K562 (cell line): ENCODE data around the gene CYP2J2. TPM values are rescaled to one million over a fixed set of nuclear protein-coding genes. Genes with fewer than 3 reads are reported as not detected.

Experiments
- ATAC-seq: fragments of 200-7000 bp; cut with Tn5 transposase; 3 replicates; pipeline ENCODE4 v1.9.1; 2020; ENCODE audit warnings: moderate library complexity
- BruUV-seq: library from RNA; stranded (reverse); fragments of 400-500 nt; replicated peaks from 2 replicates; lab custom pipeline; 2021; lab: Mats Ljungman, UMichigan
- CTCF ChIA-PET: fragments of 300-600 bp; formaldehyde crosslinking; extraction: SDS; loops from one replicate; lab custom pipeline; 2021; ENCODE audit warnings: low intra/inter-chr PET ratio; lab: Yijun Ruan, JAX
- POLR2A ChIA-PET: fragments of 300-600, 350-650 bp; sonication (Branson Sonifier 250); formaldehyde crosslinking; extraction: SDS; loops from one replicate; lab custom pipeline; 2021; ENCODE audit warnings: antibody characterized with exemption, inconsistent platforms; lab: Yijun Ruan, JAX
- DNase-seq, 4 experiments: peaks; one replicate each; pipeline versions ENCODE4 v3.0.0 to v3.0.0-alpha.2; 2011 to 2018; ENCODE audit warnings: low spot score in 3 of 4, mixed read lengths in 3 of 4; ENCODE audit errors: extremely low read depth in 1 of 4
- FAIRE-seq: peaks from 2 replicates; lab custom pipeline; 2011; peaks lifted over from hg19 to GRCh38; lab: Jason Lieb, UNC
- H2AFZ ChIP-seq: 2 replicates; pipeline ENCODE4 v1.6.0; 2011; ENCODE audit warnings: low read depth, low read length, control low read depth, inconsistent platforms
- H3K27ac ChIP-seq: fragments of 200-600 bp; 3 replicates; pipeline ENCODE4 v1.8.0; 2011; ENCODE audit warnings: low read depth, mild to moderate bottlenecking, control low read depth, inconsistent platforms, low read length, moderate library complexity, mixed read lengths; ENCODE audit errors: extremely low read depth
- H3K27me3 ChIP-seq, 2 experiments: fragments of 300-600 bp in 1 of 2; 2 replicates in 1 of 2; 3 replicates in 1 of 2; pipeline versions ENCODE4 v1.6.0 to v1.8.0; 2011; ENCODE audit warnings: inconsistent platforms in 2 of 2, low read length in 2 of 2, mild to moderate bottlenecking in 1 of 2, mixed read lengths in 1 of 2, moderate library complexity in 1 of 2; ENCODE audit not compliant: control insufficient read depth in 2 of 2, insufficient read depth in 2 of 2
- H3K36me3 ChIP-seq: fragments of 300-600 bp; 3 replicates; pipeline ENCODE4 v1.8.0; 2011; ENCODE audit warnings: mild to moderate bottlenecking, low read length, inconsistent platforms; ENCODE audit not compliant: control insufficient read depth, insufficient read depth
- H3K4me1 ChIP-seq, 2 experiments: fragments of 200-600 bp in 1 of 2; replicated peaks in 1 of 2; 2 replicates in 1 of 2; 3 replicates in 1 of 2; pipeline versions ENCODE4 v1.5.1 to v1.8.0; 2011; ENCODE audit warnings: inconsistent platforms in 2 of 2, low read length in 2 of 2, mild to moderate bottlenecking in 1 of 2, mixed read lengths in 1 of 2, moderate library complexity in 1 of 2; ENCODE audit not compliant: control insufficient read depth in 2 of 2, insufficient read depth in 2 of 2
- H3K4me2 ChIP-seq: 2 replicates; pipeline ENCODE4 v1.6.1; 2011; ENCODE audit warnings: low read length, control low read depth, inconsistent platforms, mixed read lengths; ENCODE audit not compliant: insufficient read depth
- H3K4me3 ChIP-seq: fragments of 200-600 bp; sonication (generic), shearing (Covaris generic); 2 replicates; pipeline ENCODE4 v1.5.1; 2016; ENCODE audit warnings: control low read depth, inconsistent platforms
- H3K79me2 ChIP-seq: fragments of 200-600 bp; 3 replicates; pipeline ENCODE4 v1.8.0; 2011; ENCODE audit warnings: low read length, inconsistent platforms; ENCODE audit not compliant: control insufficient read depth, insufficient read depth
- H3K9ac ChIP-seq, 2 experiments: 2 replicates each; pipeline versions ENCODE4 v1.6.0 to v1.6.1; 2011; ENCODE audit warnings: low read depth in 2 of 2, low read length in 2 of 2, control low read depth in 1 of 2, inconsistent platforms in 1 of 2, mild to moderate bottlenecking in 1 of 2, mixed read lengths in 1 of 2; ENCODE audit not compliant: insufficient read depth in 1 of 2
- H3K9me1 ChIP-seq: one replicate; pipeline ENCODE4 v1.6.0; 2011; ENCODE audit warnings: inconsistent platforms, mild to moderate bottlenecking, low read length, moderate library complexity; ENCODE audit not compliant: control insufficient read depth, insufficient read depth
- H3K9me3 ChIP-seq: replicated peaks from 2 replicates; pipeline ENCODE4 v1.5.1; 2011; ENCODE audit warnings: low read depth, low read length, inconsistent platforms; ENCODE audit not compliant: control insufficient read depth, insufficient read depth
- H4K20me1 ChIP-seq: replicated peaks from 2 replicates; pipeline ENCODE4 v1.6.1; 2011; ENCODE audit warnings: low read length, inconsistent platforms, mixed read lengths; ENCODE audit not compliant: control insufficient read depth, insufficient read depth
- HDAC3 ChIP-seq: fragments of 450-650 bp; IDR thresholded peaks from 2 replicates; pipeline ENCODE4 v1.6.1; 2018; ENCODE audit warnings: borderline replicate concordance, mild to moderate bottlenecking, moderate library complexity; ENCODE audit not compliant: partially characterized antibody
- IRF2 ChIP-seq: sonication (generic); formaldehyde crosslinking; IDR thresholded peaks from 2 replicates; pipeline ENCODE4 v1.8.1; 2022; ENCODE audit warnings: mild to moderate bottlenecking, missing genetic modification reagents
- NCOA1 ChIP-seq: fragments of 450-650 bp; IDR thresholded peaks from 2 replicates; pipeline ENCODE4 v1.6.1; 2016; ENCODE audit warnings: low read depth
- NR2C1 ChIP-seq, 2 experiments: fragments of 450-650 bp; IDR thresholded peaks; 2 replicates each; pipeline ENCODE4 v1.6.1; 2017; ENCODE audit warnings: mild to moderate bottlenecking in 2 of 2, antibody characterized with exemption in 1 of 2, inconsistent platforms in 1 of 2, missing compliant biosample characterization in 1 of 2, missing genetic modification characterization in 1 of 2
- NRF1 ChIP-seq, 2 experiments: fragments of 450-650 bp; IDR thresholded peaks in 1 of 2; conservative IDR thresholded peaks in 1 of 2; 2 replicates each; pipeline ENCODE4 v1.6.1; 2014; ENCODE audit warnings: mild to moderate bottlenecking in 2 of 2
- STAT5B ChIP-seq: fragments of 250-450 bp; sonication (Bioruptor Pico); IDR thresholded peaks from 2 replicates; pipeline ENCODE4 v1.8.0; 2021; ENCODE audit warnings: mild to moderate bottlenecking, inconsistent platforms
- ZFPM2 ChIP-seq: fragments of 250-450 bp; sonication (Bioruptor Pico); IDR thresholded peaks from 2 replicates; pipeline ENCODE4 v1.5.1; 2022; ENCODE audit warnings: mild to moderate bottlenecking
- ZNF146 ChIP-seq: IDR thresholded peaks from one replicate; pipeline ENCODE4 v1.6.1; 2018; ENCODE audit warnings: missing compliant biosample characterization; ENCODE audit not compliant: unreplicated experiment
- ZNF165 ChIP-seq: fragments of 250-450 bp; sonication (Bioruptor Pico); IDR thresholded peaks from 2 replicates; pipeline ENCODE4 v1.4.0; 2020; ENCODE audit warnings: borderline replicate concordance
- ZNF398 ChIP-seq: fragments of 250-450 bp; sonication (Bioruptor Pico); IDR thresholded peaks from 2 replicates; pipeline ENCODE4 v1.8.0; 2021; ENCODE audit warnings: moderate library complexity, mild to moderate bottlenecking, inconsistent platforms
- ZNF655 ChIP-seq: fragments of 250-450 bp; sonication (Bioruptor Pico); IDR thresholded peaks from 2 replicates; pipeline ENCODE4 v1.5.0; 2021
- WGBS: fragments of 100-300 bp; shearing (Covaris generic); methylation state at CpG from one replicate; pipeline ENCODE4 v1.1.6; 2016; ENCODE audit warnings: low coverage, mixed read lengths; ENCODE audit not compliant: insufficient coverage; ENCODE audit errors: missing lambda C conversion rate; 5-methylcytosine and 5-hydroxymethylcytosine counted together
- in situ Hi-C: fragments of 300-500 bp; cut with MboI; formaldehyde crosslinking; loops from 4 replicates; pipeline ENCODE4 v1.15.0; 2018; ENCODE audit warnings: inconsistent platforms, mixed read lengths
- intact Hi-C: fragments of 100-400 bp; cut with micrococcal nuclease; formaldehyde crosslinking; loops from 2 replicates; pipeline ENCODE4 v1.14.2; 2022
- polyA plus RNA-seq, 8 experiments: library from polyadenylated mRNA; depleted of rRNA in 4 of 8; stranded (reverse) in 5 of 8; unstranded in 3 of 8; fragments of >200 nt; fragmentation: Nextera tagmentation in 2 of 8; fragmentation: Illumina TruSeq in 1 of 8; extraction: Ambion mirVana in 2 of 8; extraction: Trizol in 1 of 8; gene quantifications; 2 replicates each; pipeline versions ENCODE4 v1.2.1 to v1.2.3, GENCODE V29; 2011 to 2014; ENCODE audit warnings: inconsistent platforms in 1 of 8, missing spikeins in 1 of 8
- total RNA-seq, 7 experiments: library from RNA; depleted of rRNA in 6 of 7; stranded (reverse); fragments of >200 nt in 6 of 7; fragmentation: Illumina TruSeq in 2 of 7; extraction: Trizol in 2 of 7; gene quantifications; 2 replicates each; pipeline versions ENCODE4 v1.2.1 to v1.2.3, GENCODE V29; 2011 to 2021; ENCODE audit warnings: low replicate concordance in 1 of 7
- TF ChIP-seq, protein P1 (sequence below): fragments of 450-650 bp; formaldehyde crosslinking; IDR thresholded peaks from 2 replicates; pipeline ENCODE4 v1.4.0; 2020; ENCODE audit warnings: mild to moderate bottlenecking, moderate library complexity

Gene CYP2J2
- total and polyA plus RNA-seq, 9 of the 15 experiments (the other 6 are each of a cell fraction or from before 2014, with no cell fraction given) = not detected

GRCh38 chr1:59892841-59893811, 33.4 kb downstream of the CYP2J2 start:
- DNase-seq (no peak), ATAC-seq (no peak; the same call in 2 of the 3 replicates)
- H3K9me1 ChIP-seq = no peaks in the 10 kb centered on the region
- no peak overlapping the region for H2AFZ ChIP-seq
- TF ChIP-seq ZNF146 (no peak), NCOA1 (no peak), ZFPM2 (CRISPR knock-in tag) (no peak), HDAC3 (no peak), ZNF165 (no peak), STAT5B (CRISPR knock-in tag) (no peak), NR2C1 (IDR thresholded peaks at IDR 0.05) (no peak), NR2C1 (tag; IDR thresholded peaks at IDR 0.05) (no peak), ZNF398 (no peak), IRF2 (CRISPR knock-in tag) (no peak), NRF1 (conservative IDR thresholded peaks at IDR 0.05 in 1 of 2, IDR thresholded peaks at IDR 0.05 in 1 of 2) (no peak), ZNF655 (CRISPR knock-in tag) (no peak)
- TF ChIP-seq, protein P1, sequence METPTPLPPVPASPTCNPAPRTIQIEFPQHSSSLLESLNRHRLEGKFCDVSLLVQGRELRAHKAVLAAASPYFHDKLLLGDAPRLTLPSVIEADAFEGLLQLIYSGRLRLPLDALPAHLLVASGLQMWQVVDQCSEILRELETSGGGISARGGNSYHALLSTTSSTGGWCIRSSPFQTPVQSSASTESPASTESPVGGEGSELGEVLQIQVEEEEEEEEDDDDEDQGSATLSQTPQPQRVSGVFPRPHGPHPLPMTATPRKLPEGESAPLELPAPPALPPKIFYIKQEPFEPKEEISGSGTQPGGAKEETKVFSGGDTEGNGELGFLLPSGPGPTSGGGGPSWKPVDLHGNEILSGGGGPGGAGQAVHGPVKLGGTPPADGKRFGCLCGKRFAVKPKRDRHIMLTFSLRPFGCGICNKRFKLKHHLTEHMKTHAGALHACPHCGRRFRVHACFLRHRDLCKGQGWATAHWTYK (CRISPR knock-in tag) = no peak
- TF ChIP-seq, all 486 proteins: peak for 0
- Histone ChIP-seq H3K27ac (no peak overlapping the region), H3K4me3 (no peak overlapping the region), H3K9ac (no peak overlapping the region), H3K27me3 (no peaks in the 10 kb centered on the region), H3K79me2 (no peaks in the 10 kb centered on the region), H3K36me3 (no peaks in the 10 kb centered on the region), H3K4me1 (no peaks in the 10 kb centered on the region), H3K4me2 (no peak overlapping the region), H3K9me3 (no peaks in the 10 kb centered on the region), H4K20me1 (no peaks in the 10 kb centered on the region)
- BruUV-seq = no TSS peak
- FAIRE-seq = no peak
- intact Hi-C loops (no loop called here), in situ Hi-C loops (no loop called here)
- CTCF ChIA-PET = no interaction called here
- POLR2A ChIA-PET = no interaction called here
- 0% methylated on average over 7 of the region's 7 CpGs for WGBS
